IMR-90 (cell line): ENCODE measurements around the gene CTBP2. TPM values are rescaled to one million over a fixed set of nuclear protein-coding genes. Genes with fewer than 3 reads are reported as not detected.

Source experiments
- ATAC-seq: fragments of 200-7000 bp; cut with Tn5 transposase; 2 replicates; pipeline ENCODE4 v1.9.1; 2020; ENCODE audit warnings: low read depth, mild to moderate bottlenecking, moderate library complexity
- BruUV-seq: library from RNA; stranded (reverse); fragments of 400-500 nt; replicated peaks from 2 replicates; lab custom pipeline; 2021; lab: Mats Ljungman, UMichigan
- CTCF ChIA-PET: fragments of 300-600 bp; formaldehyde crosslinking; extraction: SDS; loops from one replicate; lab custom pipeline; 2021; ENCODE audit warnings: antibody characterized with exemption; lab: Yijun Ruan, JAX
- POLR2A ChIA-PET: fragments of 300-600 bp; sonication (Branson Sonifier 250); formaldehyde crosslinking; loops from one replicate; lab custom pipeline; 2022; ENCODE audit warnings: antibody characterized with exemption; ENCODE audit not compliant: unreplicated experiment; lab: Charles Lee
- DNase-seq: peaks from one replicate; pipeline ENCODE4 v3.0.0; 2013
- H2AFZ ChIP-seq: replicated peaks from 2 replicates; pipeline ENCODE3; 2013; ENCODE audit warnings: low read length, mild to moderate bottlenecking; ENCODE audit not compliant: poor library complexity
- H2AK5ac ChIP-seq: 2 replicates; pipeline ENCODE4 v1.6.1; 2013; ENCODE audit warnings: low read depth, low read length, inconsistent platforms
- H2AK9ac ChIP-seq: replicated peaks from 2 replicates; pipeline ENCODE3; 2013; ENCODE audit warnings: mild to moderate bottlenecking, low read depth, low read length, moderate library complexity; ENCODE audit not compliant: poor library complexity
- H2BK120ac ChIP-seq: 2 replicates; pipeline ENCODE4 v1.6.1; 2013; ENCODE audit warnings: low read depth, low read length, inconsistent platforms
- H2BK15ac ChIP-seq: 3 replicates; pipeline ENCODE4 v1.6.1; 2013; ENCODE audit warnings: low read depth, low read length, inconsistent platforms
- H2BK20ac ChIP-seq: 2 replicates; pipeline ENCODE4 v1.6.1; 2013; ENCODE audit warnings: low read depth, mild to moderate bottlenecking, inconsistent platforms, low read length, moderate library complexity
- H2BK5ac ChIP-seq: 2 replicates; pipeline ENCODE4 v1.6.1; 2013; ENCODE audit warnings: mild to moderate bottlenecking, low read depth, low read length, inconsistent platforms; ENCODE audit not compliant: poor library complexity, severe bottlenecking
- H3K14ac ChIP-seq: replicated peaks from 2 replicates; pipeline ENCODE4 v1.6.1; 2013; ENCODE audit warnings: low read depth, low read length, inconsistent platforms
- H3K18ac ChIP-seq: 2 replicates; pipeline ENCODE4 v1.6.1; 2013; ENCODE audit warnings: low read depth, low read length, control low read depth
- H3K23ac ChIP-seq: 2 replicates; pipeline ENCODE4 v1.6.1; 2013; ENCODE audit warnings: low read depth, low read length, inconsistent platforms
- H3K27ac ChIP-seq: 2 replicates; pipeline ENCODE4 v1.5.1; 2013; ENCODE audit warnings: mild to moderate bottlenecking, control low read depth, low read length; ENCODE audit not compliant: insufficient read depth
- H3K27me3 ChIP-seq: 2 replicates; pipeline ENCODE4 v1.6.1; 2013; ENCODE audit warnings: low read length; ENCODE audit not compliant: control insufficient read depth, insufficient read depth
- H3K36me3 ChIP-seq: 2 replicates; pipeline ENCODE4 v1.6.1; 2013; ENCODE audit warnings: low read length, mixed read lengths; ENCODE audit not compliant: control insufficient read depth, insufficient read depth
- H3K4ac ChIP-seq: 2 replicates; pipeline ENCODE4 v1.6.1; 2013; ENCODE audit warnings: low read depth, low read length, inconsistent platforms
- H3K4me1 ChIP-seq: 2 replicates; pipeline ENCODE4 v1.6.1; 2013; ENCODE audit warnings: low read length, mixed read lengths; ENCODE audit not compliant: control insufficient read depth, insufficient read depth
- H3K4me2 ChIP-seq: 2 replicates; pipeline ENCODE4 v1.6.1; 2013; ENCODE audit warnings: low read depth, mild to moderate bottlenecking, control low read depth, low read length, moderate library complexity
- H3K4me3 ChIP-seq: 2 replicates; pipeline ENCODE4 v1.5.1; 2013; ENCODE audit warnings: low read depth, mild to moderate bottlenecking, control low read depth, low read length, moderate library complexity; ENCODE audit not compliant: insufficient read depth
- H3K56ac ChIP-seq: 2 replicates; pipeline ENCODE4 v1.6.1; 2013; ENCODE audit warnings: low read length, inconsistent platforms; ENCODE audit not compliant: insufficient read depth; ENCODE audit errors: extremely low read depth
- H3K79me1 ChIP-seq, 2 experiments: 2 replicates each; pipeline ENCODE4 v1.6.1; 2013; ENCODE audit warnings: low read length in 2 of 2, inconsistent platforms in 1 of 2, low read depth in 1 of 2
- H3K9ac ChIP-seq: 2 replicates; pipeline ENCODE4 v1.6.1; 2013; ENCODE audit warnings: low read depth, low read length, control low read depth
- H3K9me1 ChIP-seq: 2 replicates; pipeline ENCODE4 v1.6.1; 2013; ENCODE audit warnings: low read length, inconsistent platforms; ENCODE audit not compliant: insufficient read depth
- H3K9me3 ChIP-seq: 2 replicates; pipeline ENCODE4 v1.6.1; 2013; ENCODE audit warnings: low read length; ENCODE audit not compliant: control insufficient read depth, insufficient read depth
- H4K20me1 ChIP-seq: 2 replicates; pipeline ENCODE4 v1.6.1; 2013; ENCODE audit warnings: low read length, inconsistent platforms; ENCODE audit not compliant: insufficient read depth
- H4K5ac ChIP-seq: 2 replicates; pipeline ENCODE4 v1.6.1; 2013; ENCODE audit warnings: mild to moderate bottlenecking, low read depth, low read length, control low read depth
- H4K8ac ChIP-seq, 2 experiments: 2 replicates each; pipeline ENCODE4 v1.6.1; 2013; ENCODE audit warnings: low read depth in 2 of 2, low read length in 2 of 2, control low read depth in 1 of 2, inconsistent platforms in 1 of 2
- H4K91ac ChIP-seq: 2 replicates; pipeline ENCODE4 v1.6.1; 2013; ENCODE audit warnings: low read depth, low read length, inconsistent platforms; ENCODE audit not compliant: insufficient read depth
- CTCF ChIP-seq: conservative IDR thresholded peaks from 2 replicates; pipeline ENCODE4 v1.5.1; 2012; ENCODE audit warnings: mild to moderate bottlenecking, low read depth, low read length, improper control_type of control experiment
- FOS ChIP-seq: fragments of 150-350 bp; IDR thresholded peaks from 2 replicates; pipeline ENCODE4 v1.6.1; 2016; ENCODE audit warnings: low read depth, low read length
- MXI1 ChIP-seq: IDR thresholded peaks from 2 replicates; pipeline ENCODE4 v1.6.1; 2012; ENCODE audit warnings: low read depth, mild to moderate bottlenecking, low read length, moderate library complexity, borderline replicate concordance
- RAD21 ChIP-seq: IDR thresholded peaks from 2 replicates; pipeline ENCODE4 v1.6.1; 2012; ENCODE audit warnings: low read length, improper control_type of control experiment
- RCOR1 ChIP-seq: IDR thresholded peaks from 2 replicates; pipeline ENCODE4 v1.6.1; 2012; ENCODE audit warnings: mild to moderate bottlenecking, low read length, improper control_type of control experiment; ENCODE audit not compliant: insufficient replicate concordance
- USF2 ChIP-seq: fragments of 150-350 bp; IDR thresholded peaks from 2 replicates; pipeline ENCODE4 v1.6.1; 2017; ENCODE audit warnings: mild to moderate bottlenecking, antibody characterized with exemption, low read length, low read depth
- WGBS, 2 experiments: methylation state at CpG; one replicate each; pipeline versions ENCODE4 v1.1.5 to v1.1.7; 2013; ENCODE audit warnings: missing lambda C conversion rate in 2 of 2; ENCODE audit not compliant: insufficient read length in 1 of 2; ENCODE audit errors: extremely low coverage in 2 of 2; 5-methylcytosine and 5-hydroxymethylcytosine counted together
- dilution Hi-C: fragments of 300-500 bp; cut with HindIII; formaldehyde crosslinking; loops from one replicate; pipeline ENCODE4 v1.14.3; 2018; ENCODE audit warnings: low sequenced_read_pairs; ENCODE audit not compliant: unreplicated experiment
- in situ Hi-C: fragments of 300-500 bp; cut with MboI; formaldehyde crosslinking; loops from 3 replicates; pipeline ENCODE4 v1.14.3; 2019; ENCODE audit warnings: low sequenced_read_pairs, inconsistent platforms, mixed read lengths
- intact Hi-C: fragments of 100-400 bp; cut with micrococcal nuclease; formaldehyde crosslinking; loops from 2 replicates; pipeline ENCODE4 v1.10.0; 2022
- polyA plus RNA-seq, 3 experiments: library from polyadenylated mRNA; depleted of rRNA; stranded (reverse); fragments of >200 nt; gene quantifications; 2 replicates each; pipeline ENCODE4 v1.2.3, GENCODE V29; 2012; ENCODE audit warnings: low replicate concordance in 1 of 3
- total RNA-seq: library from RNA; depleted of rRNA; stranded (reverse); fragments of >200 nt; gene quantifications from 2 replicates; pipeline ENCODE4 v1.2.3, GENCODE V29; 2012

The CTBP2 gene
- total and polyA plus RNA-seq, 2 of the 4 experiments (the other 2 are of a cell fraction) = 81.0 to 86.6 TPM

GRCh38 chr10:125038637-125039036 lies 121.7 kb downstream of the CTBP2 start:
- Histone ChIP-seq H3K56ac (no peak overlapping the region), H3K9ac (no peak overlapping the region), H3K36me3 (peaks cover 7% of the 10 kb centered on the region; the same call in 1 of the 2 replicates), H3K4ac (0 out of 2 replicates have a peak overlapping the region, but pooled peaks have one; percentile 34), H3K4me1 (peaks cover 37% of the 10 kb centered on the region), H3K27me3 (no peaks in the 10 kb centered on the region), H2BK5ac (no peak overlapping the region), H3K14ac (no peak overlapping the region), H3K79me1 (peaks cover 51 to 92% of the 10 kb centered on the region in 2 experiments), H2BK120ac (no peak overlapping the region), H2AK5ac (no peak overlapping the region), H3K23ac (no peak overlapping the region), H2BK20ac (no peak overlapping the region), H4K20me1 (peaks cover 54% of the 10 kb centered on the region), H3K27ac (no peak overlapping the region), H3K4me2 (no peak overlapping the region), H2AFZ (no peak overlapping the region), H4K91ac (no peak overlapping the region), H2BK15ac (no peak overlapping the region), H4K5ac (no peak overlapping the region), H3K9me3 (no peaks in the 10 kb centered on the region), H3K9me1 (peaks cover 44% of the 10 kb centered on the region), H3K18ac (no peak overlapping the region), H3K4me3 (no peak overlapping the region), H4K8ac (no peak overlapping the region), H2AK9ac (no peak overlapping the region)
- CTCF ChIA-PET = no interaction called here
- no CpG with 5 or more reads among the region's 8 CpGs for WGBS, 2 experiments
- intact Hi-C loops (no loop called here), dilution Hi-C loops (no loop called here), in situ Hi-C loops (no loop called here)
- no peak for ATAC-seq
- POLR2A ChIA-PET = no interaction called here
- DNase-seq = no peak
- BruUV-seq = no TSS peak
- TF ChIP-seq CTCF (0 out of 2 replicates have a peak, but pooled peaks have one; percentile 11), USF2 (no peak), MXI1 (no peak), RAD21 (0 out of 2 replicates have a peak, but pooled peaks have one; percentile 14), FOS (no peak), RCOR1 (no peak)
